OCI-LY7 (cell line): ENCODE measurements around the gene FBXO17. TPM values are rescaled to one million over a fixed set of nuclear protein-coding genes. Genes with fewer than 3 reads are reported as not detected.

Source experiments
- BruUV-seq: library from RNA; stranded (reverse); fragments of 400-500 nt; replicated peaks from 2 replicates; lab custom pipeline; 2021; lab: Mats Ljungman, UMichigan
- CTCF ChIA-PET: fragments of 300-600 bp; sonication (Branson Sonifier 250); formaldehyde crosslinking; loops from one replicate; lab custom pipeline; 2022; ENCODE audit warnings: antibody characterized with exemption; ENCODE audit not compliant: unreplicated experiment; lab: Charles Lee
- POLR2A ChIA-PET: fragments of 300-600 bp; sonication (Branson Sonifier 250); formaldehyde crosslinking; loops from one replicate; lab custom pipeline; 2022; ENCODE audit warnings: antibody characterized with exemption; lab: Charles Lee
- DNase-seq: peaks from one replicate; pipeline ENCODE4 v3.0.0-alpha.2; 2015; ENCODE audit warnings: low spot score
- H2AFZ ChIP-seq: fragments of 200-600 bp; sonication (generic), shearing (Covaris generic); 2 replicates; pipeline ENCODE4 v1.6.1; 2014; ENCODE audit warnings: mild to moderate bottlenecking, antibody characterized with exemption, low read length, moderate library complexity
- H3K27ac ChIP-seq: fragments of 200-600 bp; sonication (generic); 2 replicates; pipeline ENCODE4 v1.5.1; 2014; ENCODE audit warnings: mixed run types, low read depth, mild to moderate bottlenecking, moderate library complexity, low read length, inconsistent platforms; ENCODE audit not compliant: poor library complexity, severe bottlenecking
- H3K36me3 ChIP-seq: fragments of 200-600 bp; sonication (generic); 2 replicates; pipeline ENCODE4 v1.6.1; 2014; ENCODE audit warnings: mild to moderate bottlenecking, antibody characterized with exemption, low read length, moderate library complexity, mixed read lengths; ENCODE audit not compliant: insufficient read depth
- H3K4me1 ChIP-seq: fragments of 200-600 bp; sonication (generic); 2 replicates; pipeline ENCODE4 v1.5.1; 2014; ENCODE audit warnings: mild to moderate bottlenecking, low read length; ENCODE audit not compliant: insufficient read depth, poor library complexity, severe bottlenecking
- H3K4me2 ChIP-seq: fragments of 200-600 bp; sonication (generic); 2 replicates; pipeline ENCODE4 v1.6.1; 2014; ENCODE audit warnings: mild to moderate bottlenecking, low read length
- H3K4me3 ChIP-seq: fragments of 200-600 bp; sonication (generic); 2 replicates; pipeline ENCODE4 v1.5.1; 2014; ENCODE audit warnings: mild to moderate bottlenecking, low read depth, low read length; ENCODE audit not compliant: poor library complexity, severe bottlenecking
- H3K79me2 ChIP-seq: fragments of 200-600 bp; sonication (generic); 2 replicates; pipeline ENCODE4 v1.6.1; 2016; ENCODE audit warnings: low read depth, mild to moderate bottlenecking, low read length, moderate library complexity, mixed read lengths; ENCODE audit not compliant: insufficient read depth
- H3K9me2 ChIP-seq: fragments of 200-600 bp; sonication (generic); 2 replicates; pipeline ENCODE4 v1.6.1; 2016; ENCODE audit warnings: mild to moderate bottlenecking, low read length, mixed read lengths; ENCODE audit not compliant: insufficient read depth
- H3K9me3 ChIP-seq: fragments of 200-600 bp; sonication (generic); 2 replicates; pipeline ENCODE4 v1.6.1; 2014; ENCODE audit warnings: mild to moderate bottlenecking, mixed run types, low read length, mixed read lengths
- H4K20me1 ChIP-seq: fragments of 200-600 bp; sonication (generic); 2 replicates; pipeline ENCODE4 v1.6.1; 2014; ENCODE audit warnings: mild to moderate bottlenecking, antibody characterized with exemption, low read length, moderate library complexity, mixed read lengths; ENCODE audit not compliant: insufficient read depth
- EZH2phosphoT487 ChIP-seq: fragments of 200-600 bp; sonication (generic); IDR thresholded peaks from 2 replicates; pipeline ENCODE4 v1.6.1; 2018; ENCODE audit warnings: low read depth, borderline replicate concordance, mild to moderate bottlenecking, mixed run types, antibody characterized with exemption, low read length, moderate library complexity, mixed read lengths
- intact Hi-C: fragments of 100-400 bp; cut with micrococcal nuclease; formaldehyde crosslinking; loops from one replicate; pipeline ENCODE4 v1.10.0; 2022; ENCODE audit not compliant: unreplicated experiment
- total RNA-seq, 2 experiments: library from RNA; depleted of rRNA in 1 of 2; stranded (reverse); fragments of >200 nt in 1 of 2; shearing (Covaris generic) in 1 of 2; gene quantifications; 2 replicates each; pipeline ENCODE4 v1.2.3, GENCODE V29; 2014 to 2022
- TF ChIP-seq, protein P1 (sequence below): fragments of 200-600 bp; sonication (generic); conservative IDR thresholded peaks from 2 replicates; pipeline ENCODE4 v1.5.1; 2014; ENCODE audit warnings: mild to moderate bottlenecking, antibody characterized with exemption, low read length, moderate library complexity, mixed read lengths

Gene FBXO17
- total RNA-seq, 2 experiments from 2014 or later, result not detected

DNA sequence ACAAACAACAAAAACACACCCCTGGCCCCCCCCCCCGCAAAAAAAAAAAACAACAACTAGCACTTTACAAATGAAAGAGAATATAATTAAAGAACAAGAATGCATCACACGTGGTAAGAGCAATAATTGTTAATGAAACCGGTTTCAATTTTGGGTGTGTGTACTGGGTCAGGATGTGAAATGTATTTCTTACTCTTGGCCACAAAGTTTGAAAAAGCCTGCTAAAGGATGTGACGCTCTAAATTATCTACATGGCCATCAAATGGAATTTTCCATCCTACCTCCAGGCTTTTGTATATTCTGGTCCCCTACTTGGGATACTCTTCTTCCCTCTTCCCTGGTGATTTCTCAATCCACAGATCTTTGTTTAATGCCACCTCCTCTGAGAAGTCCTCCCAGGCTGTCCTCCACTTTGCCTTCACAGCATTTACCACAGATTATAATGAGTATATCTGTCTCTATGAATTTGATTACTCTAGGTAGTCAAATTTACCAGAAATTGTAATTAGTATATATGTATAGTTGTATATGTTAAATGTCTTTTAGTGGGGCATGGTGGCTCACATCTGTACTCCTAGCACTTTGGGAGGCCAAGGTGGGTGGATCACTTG is 47.0 kb downstream of the FBXO17 start:
- POLR2A ChIA-PET, result no interaction called here
- no peaks in the 10 kb centered on the region for H4K20me1 ChIP-seq
- H3K9me2 ChIP-seq, result no peaks in the 10 kb centered on the region
- no TSS peak for BruUV-seq
- no peak for DNase-seq
- no peak overlapping the region; the same call in 1 of the 2 replicates for H3K4me2 ChIP-seq
- H3K79me2 ChIP-seq, result peaks cover 45% of the 10 kb centered on the region
- no peak overlapping the region for H2AFZ ChIP-seq
- H3K9me3 ChIP-seq, result no peaks in the 10 kb centered on the region
- TF ChIP-seq, protein P1, sequence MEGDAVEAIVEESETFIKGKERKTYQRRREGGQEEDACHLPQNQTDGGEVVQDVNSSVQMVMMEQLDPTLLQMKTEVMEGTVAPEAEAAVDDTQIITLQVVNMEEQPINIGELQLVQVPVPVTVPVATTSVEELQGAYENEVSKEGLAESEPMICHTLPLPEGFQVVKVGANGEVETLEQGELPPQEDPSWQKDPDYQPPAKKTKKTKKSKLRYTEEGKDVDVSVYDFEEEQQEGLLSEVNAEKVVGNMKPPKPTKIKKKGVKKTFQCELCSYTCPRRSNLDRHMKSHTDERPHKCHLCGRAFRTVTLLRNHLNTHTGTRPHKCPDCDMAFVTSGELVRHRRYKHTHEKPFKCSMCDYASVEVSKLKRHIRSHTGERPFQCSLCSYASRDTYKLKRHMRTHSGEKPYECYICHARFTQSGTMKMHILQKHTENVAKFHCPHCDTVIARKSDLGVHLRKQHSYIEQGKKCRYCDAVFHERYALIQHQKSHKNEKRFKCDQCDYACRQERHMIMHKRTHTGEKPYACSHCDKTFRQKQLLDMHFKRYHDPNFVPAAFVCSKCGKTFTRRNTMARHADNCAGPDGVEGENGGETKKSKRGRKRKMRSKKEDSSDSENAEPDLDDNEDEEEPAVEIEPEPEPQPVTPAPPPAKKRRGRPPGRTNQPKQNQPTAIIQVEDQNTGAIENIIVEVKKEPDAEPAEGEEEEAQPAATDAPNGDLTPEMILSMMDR, result no peak
- no peak for TF ChIP-seq EZH2phosphoT487
- H3K36me3 ChIP-seq, result peaks cover 53% of the 10 kb centered on the region
- intact Hi-C loops, result no loop called here
- peaks cover 31% of the 10 kb centered on the region for H3K4me1 ChIP-seq
- no peak overlapping the region for H3K27ac ChIP-seq
- H3K4me3 ChIP-seq, result no peak overlapping the region
- CTCF ChIA-PET, result no interaction called here

DNA sequence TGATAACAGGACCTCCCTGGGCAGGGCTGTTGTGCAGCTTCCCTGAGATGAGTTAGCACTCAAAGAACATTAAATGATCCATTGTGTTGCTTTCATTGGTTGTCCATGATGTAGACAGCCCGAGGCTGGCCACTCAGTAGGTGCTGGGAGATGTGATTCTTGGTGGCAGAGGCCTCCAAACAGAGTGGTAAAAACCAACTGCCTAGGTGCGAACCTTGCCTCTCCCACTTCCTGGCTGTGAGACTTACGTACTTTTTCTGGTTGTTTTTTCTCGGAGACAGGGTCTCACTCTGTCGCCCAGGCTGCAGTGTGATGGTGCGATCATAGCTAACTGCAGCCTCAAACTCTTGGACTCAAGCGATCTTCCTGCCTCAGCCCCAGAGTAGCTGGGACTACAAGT is 51.2 kb downstream of the FBXO17 start:
- POLR2A ChIA-PET, result interaction anchor here (0.6 kb wide), 1 partner anchor 34 kb away, joined by 3 read pairs; no protein-coding TSS in a partner anchor
- Histone ChIP-seq H3K9me2 (no peaks in the 10 kb centered on the region), H3K36me3 (peaks cover 48% of the 10 kb centered on the region), H3K27ac (no peak overlapping the region), H3K4me2 (no peak overlapping the region), H3K4me1 (peaks cover 9% of the 10 kb centered on the region), H3K9me3 (no peaks in the 10 kb centered on the region), H2AFZ (no peak overlapping the region), H4K20me1 (no peaks in the 10 kb centered on the region), H3K4me3 (no peak overlapping the region), H3K79me2 (peaks cover 19% of the 10 kb centered on the region)
- no TSS peak for BruUV-seq
- intact Hi-C loops, result no loop called here
- no peak for DNase-seq
- TF ChIP-seq, protein P1, result no peak
- TF ChIP-seq EZH2phosphoT487, result no peak
- CTCF ChIA-PET, result no interaction called here

DNA sequence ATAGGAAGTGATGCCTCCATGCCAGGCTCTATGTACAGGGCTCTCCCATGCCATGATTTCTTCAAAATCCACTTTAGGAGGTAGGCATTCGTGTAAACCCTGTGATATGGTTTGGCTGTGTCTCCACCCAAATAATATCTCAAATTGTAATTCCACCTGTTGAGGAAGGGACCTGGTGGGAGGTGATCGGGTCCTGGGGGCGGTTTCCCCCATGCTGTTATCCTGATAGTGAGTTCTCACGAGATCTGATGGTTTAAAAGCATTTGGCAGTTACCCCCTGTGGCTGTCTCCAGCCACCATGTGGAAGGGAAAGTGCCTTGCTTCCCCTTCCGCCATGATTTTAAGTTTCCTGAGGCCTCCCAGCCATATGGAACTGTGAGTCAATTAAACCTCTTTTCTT is 53.1 kb downstream of the FBXO17 start:
- Histone ChIP-seq H3K4me3 (no peak overlapping the region), H3K4me1 (no peaks in the 10 kb centered on the region), H4K20me1 (no peaks in the 10 kb centered on the region), H3K4me2 (no peak overlapping the region), H2AFZ (no peak overlapping the region), H3K9me3 (no peaks in the 10 kb centered on the region), H3K79me2 (peaks cover under 1% of the 10 kb centered on the region; the same call in 1 of the 2 replicates), H3K9me2 (no peaks in the 10 kb centered on the region), H3K36me3 (peaks cover 35% of the 10 kb centered on the region), H3K27ac (no peak overlapping the region)
- intact Hi-C loops, result no loop called here
- TF ChIP-seq, protein P1, result no peak
- no peak for TF ChIP-seq EZH2phosphoT487
- DNase-seq, result no peak
- no TSS peak for BruUV-seq
- ChIA-PET POLR2A (no interaction called here), CTCF (no interaction called here)
